HCT116 (cell line): ENCODE measurements around the gene FAM167B. TPM values are rescaled to one million over a fixed set of nuclear protein-coding genes. Genes with fewer than 3 reads are reported as not detected.

Source experiments
- ATAC-seq: fragments of 200-7000 bp; cut with Tn5 transposase; 2 replicates; pipeline ENCODE4 v1.9.1; 2020; ENCODE audit warnings: mild to moderate bottlenecking, moderate library complexity
- Bru-seq: library from RNA; stranded (reverse); fragments of 400-500 nt; gene quantifications from one replicate; lab custom pipeline; 2021; lab: Mats Ljungman, UMichigan
- BruChase-seq, 2 experiments: library from RNA; stranded (reverse); fragments of 400-500 nt; gene quantifications; one replicate each; lab custom pipeline; 2021; lab: Mats Ljungman, UMichigan
- BruUV-seq: library from RNA; stranded (reverse); fragments of 400-500 nt; replicated peaks from 2 replicates; lab custom pipeline; 2021; lab: Mats Ljungman, UMichigan
- CTCF ChIA-PET: fragments of 300-600 bp; sonication (Branson Sonifier 250); formaldehyde crosslinking; loops from one replicate; lab custom pipeline; 2021; ENCODE audit warnings: antibody characterized with exemption; lab: Charles Lee
- POLR2A ChIA-PET: fragments of 300-600, 350-600 bp; sonication (Branson Sonifier 250); formaldehyde crosslinking; loops from one replicate; lab custom pipeline; 2021; ENCODE audit warnings: antibody characterized with exemption; lab: Charles Lee
- RAD21 ChIA-PET, 2 experiments: fragments of 300-600 bp; sonication (Branson Sonifier 250); formaldehyde crosslinking; loops; one replicate each; lab custom pipeline; 2023; ENCODE audit warnings: low total read pairs in 2 of 2; ENCODE audit not compliant: uncharacterized antibody in 2 of 2, unreplicated experiment in 2 of 2, low non-redundant PET in 1 of 2; lab: Charles Lee
- DNase-seq: peaks from one replicate; pipeline ENCODE4 v3.0.0-alpha.2; 2010; ENCODE audit warnings: low read depth, low spot score
- H2AFZ ChIP-seq: fragments of 200-600 bp; shearing (Covaris generic), sonication (generic); 2 replicates; pipeline ENCODE4 v1.6.1; 2017; ENCODE audit warnings: low read depth, mixed run types, mixed read lengths, antibody characterized with exemption, low read length; ENCODE audit not compliant: poor library complexity, severe bottlenecking
- H3K27ac ChIP-seq: 2 replicates; pipeline ENCODE4 v1.5.1; 2012; ENCODE audit warnings: low read depth, low read length
- H3K27me3 ChIP-seq: fragments of 200-600 bp; sonication (generic); 2 replicates; pipeline ENCODE4 v1.6.1; 2016; ENCODE audit warnings: mixed run types, low read length, mixed read lengths; ENCODE audit not compliant: insufficient read depth
- H3K36me3 ChIP-seq, 2 experiments: fragments of 200-500 bp in 1 of 2; fragments of 200-600 bp in 1 of 2; sonication (Bioruptor generic) in 1 of 2; sonication (generic) in 1 of 2; 2 replicates each; pipeline versions ENCODE4 v1.5.1 to v1.6.1; 2014 to 2016; ENCODE audit warnings: low read length in 2 of 2, inconsistent platforms in 1 of 2, mixed read lengths in 1 of 2, mixed run types in 1 of 2; ENCODE audit not compliant: insufficient read depth in 2 of 2, control insufficient read depth in 1 of 2
- H3K4me1 ChIP-seq, 2 experiments: fragments of 200-600 bp in 1 of 2; sonication (generic) in 1 of 2; 2 replicates each; pipeline versions ENCODE4 v1.5.1 to v1.6.1; 2012 to 2017; ENCODE audit warnings: low read length in 2 of 2, inconsistent platforms in 1 of 2, mild to moderate bottlenecking in 1 of 2, mixed read lengths in 1 of 2, mixed run types in 1 of 2, moderate library complexity in 1 of 2; ENCODE audit not compliant: insufficient read depth in 2 of 2, control insufficient read depth in 1 of 2
- H3K4me2 ChIP-seq: fragments of 200-600 bp; sonication (generic); 2 replicates; pipeline ENCODE4 v1.6.1; 2017; ENCODE audit warnings: mixed run types, low read length, mixed read lengths
- H3K4me3 ChIP-seq, 2 experiments: fragments of 200-600 bp in 1 of 2; sonication (generic) in 1 of 2; replicated peaks in 1 of 2; 2 replicates each; pipeline ENCODE4 v1.5.1; 2011 to 2016; ENCODE audit warnings: low read length in 2 of 2, control low read depth in 1 of 2, low read depth in 1 of 2, mild to moderate bottlenecking in 1 of 2, mixed read lengths in 1 of 2, mixed run types in 1 of 2
- H3K79me2 ChIP-seq: fragments of 200-600 bp; sonication (generic); 2 replicates; pipeline ENCODE4 v1.6.1; 2017; ENCODE audit warnings: mild to moderate bottlenecking, mixed run types, low read length, moderate library complexity, mixed read lengths; ENCODE audit not compliant: insufficient read depth
- H3K9ac ChIP-seq: fragments of 200-600 bp; sonication (generic); 2 replicates; pipeline ENCODE4 v1.6.1; 2016; ENCODE audit warnings: low read length, mixed read lengths
- H3K9me2 ChIP-seq: fragments of 200-600 bp; sonication (generic), shearing (Covaris generic); 2 replicates; pipeline ENCODE4 v1.6.1; 2017; ENCODE audit warnings: mixed run types, mild to moderate bottlenecking, moderate library complexity; ENCODE audit not compliant: insufficient read depth
- H3K9me3 ChIP-seq, 2 experiments: fragments of 200-500 bp in 1 of 2; fragments of 200-600 bp in 1 of 2; sonication (Bioruptor generic) in 1 of 2; sonication (generic) in 1 of 2; 2 replicates each; pipeline ENCODE4 v1.6.1; 2014 to 2017; ENCODE audit warnings: low read length in 2 of 2, mixed read lengths in 2 of 2, inconsistent platforms in 1 of 2, low read depth in 1 of 2, mild to moderate bottlenecking in 1 of 2, mixed run types in 1 of 2, moderate library complexity in 1 of 2; ENCODE audit not compliant: control insufficient read depth in 1 of 2, insufficient read depth in 1 of 2
- H4K20me1 ChIP-seq: fragments of 200-600 bp; sonication (generic), shearing (Covaris generic); 2 replicates; pipeline ENCODE4 v1.6.1; 2017; ENCODE audit warnings: mixed run types, mild to moderate bottlenecking, moderate library complexity; ENCODE audit not compliant: insufficient read depth
- CEBPB ChIP-seq: IDR thresholded peaks from 2 replicates; pipeline ENCODE4 v1.6.1; 2012; ENCODE audit warnings: low read depth
- ELF1 ChIP-seq: IDR thresholded peaks from 2 replicates; pipeline ENCODE4 v1.6.1; 2012; ENCODE audit warnings: low read depth, borderline replicate concordance
- EZH2 ChIP-seq: fragments of 200-600 bp; sonication (generic); IDR thresholded peaks from 2 replicates; pipeline ENCODE4 v1.6.1; 2017; ENCODE audit warnings: antibody characterized with exemption, mixed run types
- EZH2phosphoT487 ChIP-seq: fragments of 200-600 bp; IDR thresholded peaks from 2 replicates; pipeline ENCODE4 v1.6.1; 2018; ENCODE audit warnings: antibody characterized with exemption, borderline replicate concordance
- FOSL1 ChIP-seq: IDR thresholded peaks from 2 replicates; pipeline ENCODE4 v1.6.1; 2012; ENCODE audit warnings: low read depth
- POLR2AphosphoS5 ChIP-seq: IDR thresholded peaks from 2 replicates; pipeline ENCODE4 v1.6.1; 2011; ENCODE audit warnings: mild to moderate bottlenecking, low read depth, low read length, moderate library complexity
- SIN3A ChIP-seq: IDR thresholded peaks from 2 replicates; pipeline ENCODE4 v1.6.1; 2012; ENCODE audit warnings: low read depth
- SP1 ChIP-seq: IDR thresholded peaks from 2 replicates; pipeline ENCODE4 v1.6.1; 2012; ENCODE audit warnings: low read depth
- SRF ChIP-seq: IDR thresholded peaks from 2 replicates; pipeline ENCODE4 v1.6.1; 2012; ENCODE audit warnings: low read depth
- TCF7L2 ChIP-seq: IDR thresholded peaks from 2 replicates; pipeline ENCODE4 v1.7.0; 2011; ENCODE audit warnings: borderline replicate concordance, inconsistent platforms; ENCODE audit not compliant: insufficient read depth, insufficient read length; ENCODE audit errors: extremely low read depth
- ZFX ChIP-seq: fragments of 450-650 bp; IDR thresholded peaks from 2 replicates; pipeline ENCODE4 v1.6.1; 2017
- intact Hi-C: fragments of 100-400 bp; cut with micrococcal nuclease; formaldehyde crosslinking; loops from 2 replicates; pipeline ENCODE4 v1.10.0; 2022
- long read RNA-seq: library from polyadenylated mRNA; unstranded; transcript quantifications from one replicate; pipeline ENCODE4 v2.0.0, GENCODE V29; 2021; ENCODE audit not compliant: unreplicated experiment
- polyA plus RNA-seq: library from polyadenylated mRNA; unstranded; fragments of >200 nt; gene quantifications from 2 replicates; pipeline ENCODE4 v1.2.1, GENCODE V29; 2012; ENCODE audit warnings: missing spikeins
- total RNA-seq: library from RNA; stranded (reverse); gene quantifications from one replicate; pipeline ENCODE4 v1.2.1, GENCODE V29; 2021; ENCODE audit not compliant: unreplicated experiment
- TF ChIP-seq, protein P1 (sequence below): IDR thresholded peaks from 2 replicates; pipeline ENCODE4 v1.6.1; 2012
- TF ChIP-seq, protein P2 (sequence below): IDR thresholded peaks from 2 replicates; pipeline ENCODE4 v1.6.1; 2012; ENCODE audit warnings: low read depth
- TF ChIP-seq, protein P3 (sequence below): IDR thresholded peaks from 2 replicates; pipeline ENCODE4 v1.6.1; 2012

Gene FAM167B
- total RNA-seq (0.42 TPM), Bru-seq, nascent RNA (percentile 38 among the genes with signal in this experiment), BruChase-seq, experiment 1, labeled RNA remaining after a 6-hour chase (percentile 48 among the genes with signal in this experiment), BruChase-seq, experiment 2, labeled RNA remaining after a 2-hour chase (percentile 46 among the genes with signal in this experiment)
- 0.42 and 0.55 TPM in 2 replicates for polyA plus RNA-seq
- long read RNA-seq, partial matches to known transcripts = 0 of 2 reads
- long read RNA-seq, other reads (novel, unspliced or antisense) = 2 of 2 reads

DNA sequence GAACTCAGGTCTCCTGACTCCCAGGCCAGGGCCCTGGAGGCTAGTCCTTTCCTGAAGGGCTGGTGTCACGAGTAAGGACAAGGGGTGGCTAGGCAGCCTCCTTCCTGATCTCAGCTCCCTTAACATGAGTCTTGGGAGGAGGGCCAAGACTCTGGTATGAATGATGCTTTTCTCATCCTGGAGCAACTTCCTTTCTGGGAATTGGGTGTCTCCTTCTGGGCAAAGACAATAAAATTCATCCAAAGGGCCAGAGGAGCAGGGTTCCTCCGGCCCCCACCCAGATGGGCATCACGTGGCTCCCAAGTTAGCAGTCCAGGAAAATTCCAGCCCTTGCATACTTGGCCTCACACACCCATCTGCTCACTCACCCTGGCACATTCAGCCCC is at the start of gene FAM167B:
FAM167B (plus strand) TSS at position 335 of the 386 bp plus-strand sequence. CDS start 200 bp downstream, outside the sequence.
- peak within 1 kb of the TSS; percentile 54 for H3K4me2 ChIP-seq

DNA sequence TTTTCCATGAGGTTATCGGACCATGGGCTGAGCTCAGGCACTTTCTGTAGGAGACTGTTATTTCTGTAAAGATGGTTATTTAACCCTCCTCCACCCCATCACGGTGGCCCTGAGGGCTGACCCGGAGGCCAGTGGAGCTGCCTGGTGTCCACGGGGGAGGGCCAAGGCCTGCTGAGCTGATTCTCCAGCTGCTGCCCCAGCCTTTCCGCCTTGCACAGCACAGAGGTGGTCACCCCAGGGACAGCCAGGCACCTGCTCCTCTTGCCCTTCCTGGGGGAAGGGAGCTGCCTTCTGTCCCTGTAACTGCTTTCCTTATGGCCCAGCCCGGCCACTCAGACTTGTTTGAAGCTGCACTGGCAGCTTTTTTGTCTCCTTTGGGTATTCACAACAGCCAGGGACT is 49.2 kb upstream of the FAM167B start:
- no peak for TF ChIP-seq SRF
- TF ChIP-seq POLR2AphosphoS5 = no peak
- TF ChIP-seq TCF7L2 = no peak
- TF ChIP-seq CEBPB = no peak
- TF ChIP-seq, protein P1, sequence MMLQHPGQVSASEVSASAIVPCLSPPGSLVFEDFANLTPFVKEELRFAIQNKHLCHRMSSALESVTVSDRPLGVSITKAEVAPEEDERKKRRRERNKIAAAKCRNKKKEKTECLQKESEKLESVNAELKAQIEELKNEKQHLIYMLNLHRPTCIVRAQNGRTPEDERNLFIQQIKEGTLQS = no peak
- no peak for TF ChIP-seq EZH2
- TF ChIP-seq ELF1 = no peak
- no peak for TF ChIP-seq ZFX
- TF ChIP-seq, protein P2, sequence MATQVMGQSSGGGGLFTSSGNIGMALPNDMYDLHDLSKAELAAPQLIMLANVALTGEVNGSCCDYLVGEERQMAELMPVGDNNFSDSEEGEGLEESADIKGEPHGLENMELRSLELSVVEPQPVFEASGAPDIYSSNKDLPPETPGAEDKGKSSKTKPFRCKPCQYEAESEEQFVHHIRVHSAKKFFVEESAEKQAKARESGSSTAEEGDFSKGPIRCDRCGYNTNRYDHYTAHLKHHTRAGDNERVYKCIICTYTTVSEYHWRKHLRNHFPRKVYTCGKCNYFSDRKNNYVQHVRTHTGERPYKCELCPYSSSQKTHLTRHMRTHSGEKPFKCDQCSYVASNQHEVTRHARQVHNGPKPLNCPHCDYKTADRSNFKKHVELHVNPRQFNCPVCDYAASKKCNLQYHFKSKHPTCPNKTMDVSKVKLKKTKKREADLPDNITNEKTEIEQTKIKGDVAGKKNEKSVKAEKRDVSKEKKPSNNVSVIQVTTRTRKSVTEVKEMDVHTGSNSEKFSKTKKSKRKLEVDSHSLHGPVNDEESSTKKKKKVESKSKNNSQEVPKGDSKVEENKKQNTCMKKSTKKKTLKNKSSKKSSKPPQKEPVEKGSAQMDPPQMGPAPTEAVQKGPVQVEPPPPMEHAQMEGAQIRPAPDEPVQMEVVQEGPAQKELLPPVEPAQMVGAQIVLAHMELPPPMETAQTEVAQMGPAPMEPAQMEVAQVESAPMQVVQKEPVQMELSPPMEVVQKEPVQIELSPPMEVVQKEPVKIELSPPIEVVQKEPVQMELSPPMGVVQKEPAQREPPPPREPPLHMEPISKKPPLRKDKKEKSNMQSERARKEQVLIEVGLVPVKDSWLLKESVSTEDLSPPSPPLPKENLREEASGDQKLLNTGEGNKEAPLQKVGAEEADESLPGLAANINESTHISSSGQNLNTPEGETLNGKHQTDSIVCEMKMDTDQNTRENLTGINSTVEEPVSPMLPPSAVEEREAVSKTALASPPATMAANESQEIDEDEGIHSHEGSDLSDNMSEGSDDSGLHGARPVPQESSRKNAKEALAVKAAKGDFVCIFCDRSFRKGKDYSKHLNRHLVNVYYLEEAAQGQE = no peak
- TF ChIP-seq EZH2phosphoT487 = no peak
- no peak for TF ChIP-seq FOSL1
- intact Hi-C loops = no loop called here
- ChIA-PET RAD21 (no interaction called here), CTCF (interaction anchor here (1.1 kb wide), 1 partner anchor 13 kb away, joined by 3 read pairs; no protein-coding TSS in a partner anchor), POLR2A (no interaction called here)
- Histone ChIP-seq H3K9me3 (no peaks in the 10 kb centered on the region), H3K4me3 (no peak overlapping the region), H4K20me1 (no peaks in the 10 kb centered on the region; the same call in 1 of the 2 replicates), H3K9ac (no peak overlapping the region), H3K79me2 (no peaks in the 10 kb centered on the region), H3K4me1 (peaks cover 5 to 21% of the 10 kb centered on the region in 2 experiments; a peak in 3 of 4 replicates), H3K27me3 (no peaks in the 10 kb centered on the region), H3K4me2 (no peak overlapping the region), H3K9me2 (no peaks in the 10 kb centered on the region), H2AFZ (no peak overlapping the region), H3K27ac (no peak overlapping the region), H3K36me3 (peaks cover 22 to 43% of the 10 kb centered on the region in 2 experiments)
- BruUV-seq = no TSS peak
- ATAC-seq (no peak), DNase-seq (no peak)

More for the DNA sequence above, at the start of gene FAM167B:
- Histone ChIP-seq H3K27me3 (no peaks in the 10 kb centered on the region), H3K79me2 (no peaks in the 10 kb centered on the region), H3K9ac (no peak within 1 kb of the TSS), H3K9me2 (no peaks in the 10 kb centered on the region), H3K9me3 (no peaks in the 10 kb centered on the region), H3K4me3 (no peak within 1 kb of the TSS), H3K4me1 (peaks cover 12 to 25% of the 10 kb centered on the region in 2 experiments), H4K20me1 (no peaks in the 10 kb centered on the region), H3K27ac (no peak within 1 kb of the TSS; the same call in 1 of the 2 replicates), H3K36me3 (no peaks in the 10 kb centered on the region), H2AFZ (peak within 1 kb of the TSS; percentile 80)
- intact Hi-C loops = no loop called here
- RAD21 ChIA-PET = no interaction called here
- POLR2A ChIA-PET = no interaction called here
- CTCF ChIA-PET = interaction anchor here (1.2 kb wide), 1 partner anchor 19 kb away, joined by 3 read pairs; no protein-coding TSS in a partner anchor
- no peak for TF ChIP-seq SIN3A
- TF ChIP-seq SRF = no peak
- no peak for TF ChIP-seq POLR2AphosphoS5
- no peak for TF ChIP-seq SP1
- TF ChIP-seq, protein P3, sequence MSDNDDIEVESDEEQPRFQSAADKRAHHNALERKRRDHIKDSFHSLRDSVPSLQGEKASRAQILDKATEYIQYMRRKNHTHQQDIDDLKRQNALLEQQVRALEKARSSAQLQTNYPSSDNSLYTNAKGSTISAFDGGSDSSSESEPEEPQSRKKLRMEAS = no peak
- no peak for TF ChIP-seq TCF7L2
- ATAC-seq (no peak), DNase-seq (no peak)
- no TSS peak for BruUV-seq
